ENCODE measurements around the gene IL31. TPM values are rescaled to one million over a fixed set of nuclear protein-coding genes. Genes with fewer than 3 reads are reported as not detected.

Gene IL31
- total and polyA plus RNA-seq, 8 donors, result not detected

DNA sequence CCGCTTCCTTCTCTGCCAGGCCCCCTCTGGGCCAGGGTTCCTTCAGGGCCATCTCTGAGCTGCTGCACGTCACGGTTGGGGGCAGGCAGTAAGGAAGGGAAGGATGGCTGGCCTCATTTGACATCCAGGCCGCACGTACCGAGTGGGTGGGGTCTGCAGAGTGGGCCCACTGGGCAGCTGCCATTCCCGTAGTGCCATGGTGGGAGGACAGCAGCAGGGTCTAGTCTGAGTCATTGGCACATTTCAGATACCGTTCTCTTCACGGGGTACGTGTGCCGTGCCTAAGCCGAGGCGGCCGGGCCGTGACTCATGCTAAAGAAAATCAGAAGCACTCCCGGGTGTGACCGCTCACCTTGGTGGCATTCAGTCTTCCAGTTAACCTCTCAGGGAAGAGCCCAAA lies 43.9 kb downstream of the IL31 start:
- Histone ChIP-seq H3K36me3 (peaks cover 65 to 85% (median 82%) of the 10 kb centered on the region in 4 donors), H3K9me3 (no peaks in the 10 kb centered on the region), H3K4me3 (no peak overlapping the region), H3K4me1 (peaks cover 12 to 28% (median 21%) of the 10 kb centered on the region in 4 donors), H3K27me3 (no peaks in the 10 kb centered on the region), H3K27ac (no peak overlapping the region)
- DNase-seq, result no peak
- TF ChIP-seq POLR2AphosphoS5 (IDR thresholded peaks at IDR 0.05), result no peak
- TF ChIP-seq POLR2A (IDR thresholded peaks at IDR 0.05), result no peak
- TF ChIP-seq, protein P1, sequence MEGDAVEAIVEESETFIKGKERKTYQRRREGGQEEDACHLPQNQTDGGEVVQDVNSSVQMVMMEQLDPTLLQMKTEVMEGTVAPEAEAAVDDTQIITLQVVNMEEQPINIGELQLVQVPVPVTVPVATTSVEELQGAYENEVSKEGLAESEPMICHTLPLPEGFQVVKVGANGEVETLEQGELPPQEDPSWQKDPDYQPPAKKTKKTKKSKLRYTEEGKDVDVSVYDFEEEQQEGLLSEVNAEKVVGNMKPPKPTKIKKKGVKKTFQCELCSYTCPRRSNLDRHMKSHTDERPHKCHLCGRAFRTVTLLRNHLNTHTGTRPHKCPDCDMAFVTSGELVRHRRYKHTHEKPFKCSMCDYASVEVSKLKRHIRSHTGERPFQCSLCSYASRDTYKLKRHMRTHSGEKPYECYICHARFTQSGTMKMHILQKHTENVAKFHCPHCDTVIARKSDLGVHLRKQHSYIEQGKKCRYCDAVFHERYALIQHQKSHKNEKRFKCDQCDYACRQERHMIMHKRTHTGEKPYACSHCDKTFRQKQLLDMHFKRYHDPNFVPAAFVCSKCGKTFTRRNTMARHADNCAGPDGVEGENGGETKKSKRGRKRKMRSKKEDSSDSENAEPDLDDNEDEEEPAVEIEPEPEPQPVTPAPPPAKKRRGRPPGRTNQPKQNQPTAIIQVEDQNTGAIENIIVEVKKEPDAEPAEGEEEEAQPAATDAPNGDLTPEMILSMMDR (IDR thresholded peaks at IDR 0.05), result no peak
- no peak for TF ChIP-seq EP300 (IDR thresholded peaks at IDR 0.05)
- intact Hi-C loops (cut with DNase I; ENCODE audit: low total_unique reads), result no loop called here
- WGBS, 5 donors, result 79 to 84% (median 82%) methylated on average over 13 to 17 of the region's 17 CpGs

GRCh38 chr12:122129131-122129530 lies 44.9 kb downstream of the IL31 start:
- 87 to 97% (median 94%) methylated on average over 13 of the region's 13 CpGs for WGBS, 5 donors
- TF ChIP-seq POLR2AphosphoS5 (IDR thresholded peaks at IDR 0.05), result no peak
- TF ChIP-seq, protein P1 (IDR thresholded peaks at IDR 0.05), result no peak
- TF ChIP-seq EP300 (IDR thresholded peaks at IDR 0.05), result no peak
- H3K4me3 ChIP-seq, result no peak overlapping the region
- peaks cover 21 to 37% (median 30%) of the 10 kb centered on the region in 4 donors for H3K4me1 ChIP-seq
- no peaks in the 10 kb centered on the region for H3K9me3 ChIP-seq
- H3K27me3 ChIP-seq, result no peaks in the 10 kb centered on the region
- peaks cover 57 to 75% (median 72%) of the 10 kb centered on the region in 4 donors for H3K36me3 ChIP-seq
- DNase-seq, result no peak
- H3K27ac ChIP-seq, result no peak overlapping the region
- intact Hi-C loops (cut with DNase I; ENCODE audit: low total_unique reads), result loop anchor here (5.0 kb wide), 1 partner anchor 77 kb away; no protein-coding TSS in a partner anchor

DNA sequence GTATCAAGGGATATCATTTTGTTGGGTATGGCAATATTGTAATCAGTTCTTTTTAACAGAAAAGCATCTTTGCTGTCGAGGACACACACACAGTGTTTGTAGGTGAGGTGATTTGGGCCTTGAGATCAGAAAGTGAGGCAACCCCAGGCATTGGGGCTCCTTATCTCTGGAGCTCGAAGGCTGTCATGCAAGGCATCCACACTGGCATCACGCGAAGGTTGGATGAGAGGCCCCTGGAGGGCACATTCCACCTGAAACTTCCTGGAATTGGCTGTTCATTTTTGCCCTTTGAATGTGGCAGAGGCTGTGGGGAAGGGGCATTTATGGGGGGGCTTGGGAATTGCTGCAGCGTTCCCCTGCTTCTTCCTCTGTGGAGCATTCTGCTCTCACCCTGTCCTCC lies 45.5 kb downstream of the IL31 start:
- Histone ChIP-seq H3K9me3 (no peaks in the 10 kb centered on the region), H3K4me1 (peaks cover 25 to 42% (median 35%) of the 10 kb centered on the region in 4 donors), H3K27ac (no peak overlapping the region), H3K4me3 (no peak overlapping the region), H3K27me3 (no peaks in the 10 kb centered on the region), H3K36me3 (peaks cover 51 to 68% (median 65%) of the 10 kb centered on the region in 4 donors)
- no peak for DNase-seq
- intact Hi-C loops (cut with DNase I; ENCODE audit: low total_unique reads), result loop anchor here (5.0 kb wide), 1 partner anchor 76 kb away; no protein-coding TSS in a partner anchor
- WGBS, 5 donors, result 82 to 90% (median 85%) methylated on average over 5 of the region's 5 CpGs
- TF ChIP-seq, protein P1 (IDR thresholded peaks at IDR 0.05), result no peak
- no peak for TF ChIP-seq POLR2AphosphoS5 (IDR thresholded peaks at IDR 0.05)
- no peak for TF ChIP-seq EP300 (IDR thresholded peaks at IDR 0.05)
- no peak for TF ChIP-seq POLR2A (IDR thresholded peaks at IDR 0.05)

- DNase-seq, result no peak
- peaks cover 32 to 48% (median 42%) of the 10 kb centered on the region in 4 donors for H3K4me1 ChIP-seq
- TF ChIP-seq POLR2A (IDR thresholded peaks at IDR 0.05), result no peak
- TF ChIP-seq EP300 (IDR thresholded peaks at IDR 0.05), result no peak
- TF ChIP-seq, protein P1 (IDR thresholded peaks at IDR 0.05), result no peak
- no peak for TF ChIP-seq POLR2AphosphoS5 (IDR thresholded peaks at IDR 0.05)
- H3K4me3 ChIP-seq, result no peak overlapping the region
- H3K27me3 ChIP-seq, result no peaks in the 10 kb centered on the region
- H3K9me3 ChIP-seq, result no peaks in the 10 kb centered on the region
- intact Hi-C loops (cut with DNase I; ENCODE audit: low total_unique reads), result loop anchor here (5.0 kb wide), 1 partner anchor 76 kb away; no protein-coding TSS in a partner anchor
- peak overlapping the region in 1 of 5 donors; percentile 34 for H3K27ac ChIP-seq
- H3K36me3 ChIP-seq, result peaks cover 44 to 62% (median 59%) of the 10 kb centered on the region in 4 donors
- WGBS, 5 donors, result 81 to 89% (median 88%) methylated on average over 12 to 13 of the region's 13 CpGs
These were observed 46.2 kb downstream of the IL31 start for GRCh38 chr12:122127839-122128238.

All from stomach (tissue), 9 donors.